ENCODE data around the gene PKP3. TPM values are rescaled to one million over a fixed set of nuclear protein-coding genes. Genes with fewer than 3 reads are reported as not detected.

The PKP3 gene
- total and polyA plus RNA-seq, 7 donors = 0.10 to 0.75 (median 0.15) TPM; not detected in 2

- intact Hi-C loops (cut with DNase I) = loop anchor here in 1 of 2 donors (5.0 kb wide), 3 partner anchors 52 to 243 kb away; partner anchors contain the start of genes BET1L, PSMD13, RIC8A and SIRT3
- Histone ChIP-seq H3K4me1 (peaks cover 27% of the 10 kb centered on the region), H3K27me3 (ENCODE audit: insufficient read depth in 3 of 3, low read length in 2 of 3) (no peaks in the 10 kb centered on the region), H3K4me3 (peak within 1 kb of the TSS; percentile 94), H3K36me3 (ENCODE audit: insufficient read depth in 1 of 2, low read depth in 1 of 2) (peaks cover 0 to 27% of the 10 kb centered on the region in 2 donors), H3K27ac (peak within 1 kb of the TSS; percentile 96), H3K9me3 (no peaks in the 10 kb centered on the region)
- WGBS, 3 donors = 0 to 1% (median 1%) methylated on average over 59 to 108 of the region's 108 CpGs
- no peak for TF ChIP-seq CTCF (IDR thresholded peaks at IDR 0.05)
- ATAC-seq = peak; percentile 91 to 93 (median 91)
- DNase-seq = peak; percentile 96 to 98
Measured at GRCh38 chr11:449889-450808, 56.1 kb downstream of the PKP3 start, which contains the start of gene PTDSS2. Gene PTDSS2 (plus strand): TSS chr11:450279. CDS start chr11:450456, 177 bp downstream.

GRCh38 chr11:450809-451451 lies 56.9 kb downstream of the PKP3 start:
- Histone ChIP-seq H3K27me3 (ENCODE audit: insufficient read depth in 3 of 3, low read length in 2 of 3) (no peaks in the 10 kb centered on the region), H3K9me3 (no peaks in the 10 kb centered on the region), H3K4me1 (peaks cover 27% of the 10 kb centered on the region), H3K36me3 (ENCODE audit: insufficient read depth in 1 of 2, low read depth in 1 of 2) (peaks cover 0 to 27% of the 10 kb centered on the region in 2 donors), H3K4me3 (peak overlapping the region; percentile 94), H3K27ac (peak overlapping the region; percentile 85)
- 1 to 5% (median 2%) methylated on average over 27 to 46 of the region's 46 CpGs for WGBS, 3 donors
- intact Hi-C loops (cut with DNase I) = loop anchor here in 1 of 2 donors (5.0 kb wide), 1 partner anchor 51 kb away; no protein-coding TSS in a partner anchor
- TF ChIP-seq CTCF (IDR thresholded peaks at IDR 0.05) = no peak
- DNase-seq (peak; percentile 54 to 74), ATAC-seq (peak in 3 of 4 donors; percentile 8 to 21 (median 18))

- no peak for TF ChIP-seq CTCF (IDR thresholded peaks at IDR 0.05)
- peak overlapping the region; percentile 85 for H3K27ac ChIP-seq
- 77 to 90% (median 86%) methylated on average over 14 of the region's 14 CpGs for WGBS, 3 donors
- intact Hi-C loops (cut with DNase I) = loop anchor here in 1 of 2 donors (5.0 kb wide), 1 partner anchor 51 kb away; no protein-coding TSS in a partner anchor
- H3K4me3 ChIP-seq = peak overlapping the region; percentile 94
- H3K4me1 ChIP-seq = peaks cover 27% of the 10 kb centered on the region
- H3K9me3 ChIP-seq = no peaks in the 10 kb centered on the region
- H3K36me3 ChIP-seq (ENCODE audit: insufficient read depth in 1 of 2, low read depth in 1 of 2) = peaks cover 0 to 27% of the 10 kb centered on the region in 2 donors
- H3K27me3 ChIP-seq (ENCODE audit: insufficient read depth in 3 of 3, low read length in 2 of 3) = no peaks in the 10 kb centered on the region
- no peak for DNase-seq
- ATAC-seq = no peak
Measured at GRCh38 chr11:451738-452137, 57.7 kb downstream of the PKP3 start.

- ATAC-seq = no peak
- Histone ChIP-seq H3K36me3 (ENCODE audit: insufficient read depth in 1 of 2, low read depth in 1 of 2) (peaks cover 0 to 28% of the 10 kb centered on the region in 2 donors), H3K9me3 (no peaks in the 10 kb centered on the region), H3K27ac (no peak overlapping the region), H3K4me3 (no peak overlapping the region), H3K4me1 (peaks cover 27% of the 10 kb centered on the region), H3K27me3 (ENCODE audit: insufficient read depth in 3 of 3, low read length in 2 of 3) (no peaks in the 10 kb centered on the region)
- no peak for DNase-seq
- WGBS, 3 donors = 83 to 92% (median 89%) methylated on average over 11 to 12 of the region's 12 CpGs
- no peak for TF ChIP-seq CTCF (IDR thresholded peaks at IDR 0.05)
- intact Hi-C loops (cut with DNase I) = loop anchor here in 1 of 2 donors (5.0 kb wide), 1 partner anchor 50 kb away; no protein-coding TSS in a partner anchor
Measured at GRCh38 chr11:452203-452744, 58.3 kb downstream of the PKP3 start.

Measured in psoas muscle (tissue), 8 donors.